Adrenal gland (tissue), 5 donors: Measurements from ENCODE around the gene SIVA1.

Source experiments
- CTCF ChIP-seq, 6 experiments: fragments of 450-650 bp in 4 of 6; fragments of 200-600 bp in 2 of 6; sonication (generic) in 1 of 6; IDR thresholded peaks; 1 replicate in 5 of 6; 2 replicates in 1 of 6; pipeline versions ENCODE4 v1.5.1 to v1.8.0; 2016 to 2021; ENCODE audit warnings: antibody characterized with exemption in 6 of 6, mild to moderate bottlenecking in 2 of 6, moderate library complexity in 1 of 6
- POLR2A ChIP-seq, 2 donors: fragments of 450-650 bp; IDR thresholded peaks; one replicate each; pipeline ENCODE4 v1.6.1; 2017; ENCODE audit warnings: antibody characterized with exemption in 2 of 2, mild to moderate bottlenecking in 2 of 2, moderate library complexity in 1 of 2
- donor health status: DM: no; HTN: no; CAD: no.

- no peak for TF ChIP-seq CTCF (IDR thresholded peaks at IDR 0.05)
- peak; percentile 90 to 91 for TF ChIP-seq POLR2A (IDR thresholded peaks at IDR 0.05)
Observed at GRCh38 chr14:104752735-104753527, at the start of gene SIVA1.
